Measurements from ENCODE around the gene TIMM17B.

TIMM17B gene

DNA sequence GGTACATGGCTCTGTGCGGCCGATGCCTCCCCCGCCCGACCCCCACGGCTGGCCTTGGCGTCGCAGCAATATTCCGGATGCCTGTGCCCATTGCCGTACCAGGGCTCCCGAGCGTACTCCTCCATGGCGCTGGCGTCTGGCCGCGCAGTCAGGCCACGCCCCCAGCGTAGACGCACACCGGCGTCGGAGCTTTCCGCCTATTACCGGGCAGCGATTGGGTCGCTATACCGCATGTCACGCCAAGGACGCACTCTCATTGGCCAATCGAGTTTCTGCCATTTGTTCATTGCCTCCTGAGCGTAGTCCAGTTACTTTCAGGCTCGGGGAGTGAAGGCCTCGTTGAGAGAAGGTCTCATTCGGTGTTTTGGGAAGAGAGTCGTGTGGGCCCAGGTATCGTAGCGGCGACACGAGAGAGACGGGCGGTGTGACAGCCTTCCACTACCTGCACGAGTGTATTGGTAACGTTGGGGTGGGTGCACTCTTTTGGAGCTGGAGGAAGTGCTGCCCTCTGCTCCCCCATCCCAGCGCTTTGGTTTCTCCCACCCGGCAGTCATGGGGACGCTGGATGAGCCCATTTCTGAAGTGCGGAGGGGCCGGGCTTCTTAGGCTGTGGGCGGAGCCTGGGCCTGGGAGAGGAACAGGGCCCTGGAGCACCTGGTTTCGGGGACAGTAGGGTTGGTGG, at the start of gene TIMM17B, which contains the start of gene PQBP1:
TSS of gene TIMM17B (minus strand) at position 144 of the 682 bp plus-strand sequence. CDS start at position 125, 19 bp downstream.
TSS of gene PQBP1 (plus strand) at position 306 of the 682 bp plus-strand sequence. CDS start 580 bp downstream, outside the sequence.
- peaks cover 14% of the 10 kb centered on the region for H3K4me1 ChIP-seq (ENCODE audit: low read depth, poor library complexity, severe bottlenecking)
- peak within 1 kb of the TSS; percentile 91 for H3K27ac ChIP-seq
- peaks cover 33% of the 10 kb centered on the region; the same call in 1 of the 2 replicates for H3K79me2 ChIP-seq (ENCODE audit: insufficient read depth, low read depth)
- H2AFZ ChIP-seq (ENCODE audit: low read depth) = peak within 1 kb of the TSS; percentile 41; the same call in 1 of the 2 replicates
- H4K20me1 ChIP-seq (ENCODE audit: insufficient read depth) = no peaks in the 10 kb centered on the region
- peak within 1 kb of the TSS; percentile 85 for H3K9ac ChIP-seq
- no peaks in the 10 kb centered on the region for H3K36me3 ChIP-seq (ENCODE audit: insufficient read depth)
- TF ChIP-seq, protein P1, sequence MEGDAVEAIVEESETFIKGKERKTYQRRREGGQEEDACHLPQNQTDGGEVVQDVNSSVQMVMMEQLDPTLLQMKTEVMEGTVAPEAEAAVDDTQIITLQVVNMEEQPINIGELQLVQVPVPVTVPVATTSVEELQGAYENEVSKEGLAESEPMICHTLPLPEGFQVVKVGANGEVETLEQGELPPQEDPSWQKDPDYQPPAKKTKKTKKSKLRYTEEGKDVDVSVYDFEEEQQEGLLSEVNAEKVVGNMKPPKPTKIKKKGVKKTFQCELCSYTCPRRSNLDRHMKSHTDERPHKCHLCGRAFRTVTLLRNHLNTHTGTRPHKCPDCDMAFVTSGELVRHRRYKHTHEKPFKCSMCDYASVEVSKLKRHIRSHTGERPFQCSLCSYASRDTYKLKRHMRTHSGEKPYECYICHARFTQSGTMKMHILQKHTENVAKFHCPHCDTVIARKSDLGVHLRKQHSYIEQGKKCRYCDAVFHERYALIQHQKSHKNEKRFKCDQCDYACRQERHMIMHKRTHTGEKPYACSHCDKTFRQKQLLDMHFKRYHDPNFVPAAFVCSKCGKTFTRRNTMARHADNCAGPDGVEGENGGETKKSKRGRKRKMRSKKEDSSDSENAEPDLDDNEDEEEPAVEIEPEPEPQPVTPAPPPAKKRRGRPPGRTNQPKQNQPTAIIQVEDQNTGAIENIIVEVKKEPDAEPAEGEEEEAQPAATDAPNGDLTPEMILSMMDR (conservative IDR thresholded peaks at IDR 0.05; ENCODE audit: low read depth, low read length) = no peak
- H3K4me2 ChIP-seq = peak within 1 kb of the TSS; percentile 80
- H3K4me3 ChIP-seq (IDR thresholded peaks at IDR 0.05; ENCODE audit: insufficient read depth, low read depth, low read length) = no peak within 1 kb of the TSS
- no peaks in the 10 kb centered on the region for H3K27me3 ChIP-seq (ENCODE audit: insufficient read depth, low read depth)

DNA sequence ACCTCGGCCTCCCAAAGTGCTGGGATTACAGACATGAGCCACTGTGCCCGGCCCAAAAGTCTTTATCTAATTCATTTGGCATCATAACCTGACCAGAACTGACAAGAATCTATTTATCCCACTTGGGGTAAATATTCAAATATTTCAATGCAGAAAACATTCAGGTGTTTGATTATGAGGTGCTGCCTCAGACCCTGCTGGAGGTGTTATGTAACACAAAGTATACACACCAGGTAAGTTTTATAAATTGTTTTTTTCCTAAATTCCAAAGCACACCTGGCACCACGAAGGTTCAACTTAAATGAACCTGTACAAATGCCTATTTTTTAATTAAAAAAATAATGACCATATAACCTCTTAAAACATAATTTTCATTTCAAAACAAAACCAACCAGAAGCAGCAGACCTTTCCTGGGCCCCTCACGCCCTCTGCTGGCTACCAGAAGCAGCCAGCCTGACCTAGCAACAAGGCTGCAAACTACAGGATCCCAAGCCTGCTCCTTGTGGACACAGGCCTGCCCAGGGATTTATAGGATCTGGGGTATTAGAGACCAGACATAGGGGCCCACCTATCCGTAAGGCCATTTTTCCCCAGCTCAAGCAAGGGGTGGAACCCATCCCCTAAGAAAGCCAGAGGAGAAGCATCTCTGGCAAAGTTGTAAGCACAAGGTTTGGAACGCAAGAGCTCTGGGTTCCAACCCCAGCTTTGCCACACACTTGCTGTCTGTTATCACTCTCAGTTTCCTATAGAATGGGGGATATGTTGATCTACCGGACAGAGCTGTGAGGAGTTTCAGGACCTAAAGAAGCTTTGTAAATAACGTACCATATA, 48.2 kb upstream of the TIMM17B start:
- Histone ChIP-seq H3K27ac (peak overlapping the region; percentile 32; the same call in 1 of the 2 replicates), H3K4me1 (ENCODE audit: low read depth, poor library complexity, severe bottlenecking) (peaks cover 82% of the 10 kb centered on the region), H3K79me2 (ENCODE audit: insufficient read depth, low read depth) (peaks cover 36% of the 10 kb centered on the region; the same call in 1 of the 2 replicates), H3K27me3 (ENCODE audit: insufficient read depth, low read depth) (no peaks in the 10 kb centered on the region), H3K4me3 (IDR thresholded peaks at IDR 0.05; ENCODE audit: insufficient read depth, low read depth, low read length) (no peak overlapping the region), H2AFZ (ENCODE audit: low read depth) (no peak overlapping the region), H4K20me1 (ENCODE audit: insufficient read depth) (no peaks in the 10 kb centered on the region), H3K36me3 (ENCODE audit: insufficient read depth) (no peaks in the 10 kb centered on the region), H3K9ac (no peak overlapping the region), H3K4me2 (peak overlapping the region; percentile 37; the same call in 1 of the 2 replicates)
- TF ChIP-seq, protein P1 (conservative IDR thresholded peaks at IDR 0.05; ENCODE audit: low read depth, low read length) = peak; percentile 72

DNA sequence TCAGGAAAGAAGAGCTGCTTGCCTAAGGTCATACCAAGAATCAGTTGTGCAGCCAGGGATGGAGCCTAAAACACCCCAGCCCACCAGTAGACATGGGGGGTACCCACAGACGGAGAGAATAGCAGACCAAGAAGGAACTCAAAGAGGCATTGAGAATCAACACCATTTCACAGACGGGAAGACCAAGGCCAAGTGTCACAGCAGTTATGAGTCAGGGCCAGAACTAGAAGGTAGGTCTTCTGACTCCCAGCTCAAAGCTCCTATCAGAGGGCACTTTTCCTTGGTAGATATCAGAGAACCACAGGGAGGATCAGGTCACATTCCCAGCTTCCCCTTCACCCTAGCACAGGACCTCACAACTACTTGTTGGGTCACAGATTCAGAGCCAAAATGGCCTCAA, 45.3 kb upstream of the TIMM17B start:
- TF ChIP-seq, protein P1 (conservative IDR thresholded peaks at IDR 0.05; ENCODE audit: low read depth, low read length) = no peak
- H3K4me2 ChIP-seq = no peak overlapping the region; the same call in 1 of the 2 replicates

DNA sequence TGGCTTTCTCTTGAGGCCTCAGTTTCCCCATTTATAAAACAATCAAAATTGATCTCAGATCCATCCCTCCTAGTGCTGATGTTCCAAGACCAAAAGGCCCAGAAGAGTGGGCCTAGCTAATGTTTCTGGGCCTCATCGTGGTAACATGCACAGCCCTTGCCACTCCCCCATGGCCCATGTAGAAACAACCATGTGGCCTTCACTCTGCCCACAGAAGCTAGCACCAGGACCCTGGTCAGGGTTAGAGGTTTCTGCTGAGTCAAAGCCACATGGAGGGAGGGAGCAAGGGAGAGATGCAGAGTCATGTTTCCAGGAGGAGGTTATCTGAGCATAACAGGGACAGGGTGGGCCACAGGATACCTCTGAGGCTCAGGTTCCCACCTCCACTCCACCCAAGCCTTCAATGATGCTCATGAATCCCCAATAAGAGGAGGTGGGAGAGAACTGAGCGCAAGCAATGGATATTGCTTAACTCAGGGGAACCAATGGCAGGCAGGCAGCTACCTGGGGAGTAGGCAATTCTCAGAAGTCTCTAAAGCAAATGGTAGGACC, 42.9 kb upstream of the TIMM17B start:
- Histone ChIP-seq H2AFZ (ENCODE audit: low read depth) (no peak overlapping the region), H3K27ac (peak overlapping the region; percentile 98), H3K27me3 (ENCODE audit: insufficient read depth, low read depth) (no peaks in the 10 kb centered on the region), H3K4me3 (IDR thresholded peaks at IDR 0.05; ENCODE audit: insufficient read depth, low read depth, low read length) (no peak overlapping the region), H3K79me2 (ENCODE audit: insufficient read depth, low read depth) (peaks cover 28% of the 10 kb centered on the region; the same call in 1 of the 2 replicates), H3K36me3 (ENCODE audit: insufficient read depth) (no peaks in the 10 kb centered on the region), H3K4me2 (peak overlapping the region; percentile 100), H4K20me1 (ENCODE audit: insufficient read depth) (no peaks in the 10 kb centered on the region), H3K4me1 (ENCODE audit: low read depth, poor library complexity, severe bottlenecking) (peaks cover 93% of the 10 kb centered on the region), H3K9ac (peak overlapping the region; percentile 70; the same call in 1 of the 2 replicates)
- TF ChIP-seq, protein P1 (conservative IDR thresholded peaks at IDR 0.05; ENCODE audit: low read depth, low read length) = no peak

More for the DNA sequence above, 45.3 kb upstream of the TIMM17B start:
- Histone ChIP-seq H4K20me1 (ENCODE audit: insufficient read depth) (no peaks in the 10 kb centered on the region), H3K79me2 (ENCODE audit: insufficient read depth, low read depth) (peaks cover 39% of the 10 kb centered on the region; the same call in 1 of the 2 replicates), H3K27ac (no peak overlapping the region; the same call in 1 of the 2 replicates), H3K4me3 (IDR thresholded peaks at IDR 0.05; ENCODE audit: insufficient read depth, low read depth, low read length) (no peak overlapping the region), H3K4me1 (ENCODE audit: low read depth, poor library complexity, severe bottlenecking) (peaks cover 96% of the 10 kb centered on the region), H3K36me3 (ENCODE audit: insufficient read depth) (no peaks in the 10 kb centered on the region), H2AFZ (ENCODE audit: low read depth) (no peak overlapping the region), H3K9ac (no peak overlapping the region), H3K27me3 (ENCODE audit: insufficient read depth, low read depth) (no peaks in the 10 kb centered on the region)

Data from KMS-11 (cell line).